Neutrophil (primary cell): ENCODE results near the gene C11orf68.

Experiments
- H3K27ac ChIP-seq: fragments of 200-600 bp; sonication (generic); 2 replicates; pipeline ENCODE4 v1.5.1; 2016; ENCODE audit warnings: mild to moderate bottlenecking, moderate library complexity
- H3K27me3 ChIP-seq: fragments of 200-600 bp; sonication (generic); 2 replicates; pipeline ENCODE4 v1.6.0; 2016; ENCODE audit warnings: mild to moderate bottlenecking
- H3K36me3 ChIP-seq: fragments of 200-600 bp; sonication (generic); 2 replicates; pipeline ENCODE4 v1.5.1; 2017
- H3K4me1 ChIP-seq, 2 experiments: fragments of 200-600 bp in 1 of 2; sonication (generic) in 1 of 2; 1 replicate in 1 of 2; 2 replicates in 1 of 2; pipeline versions ENCODE4 v1.5.1 to v1.6.1; 2013 to 2016; ENCODE audit warnings: low read depth in 1 of 2, low read length in 1 of 2, mild to moderate bottlenecking in 1 of 2, moderate library complexity in 1 of 2; ENCODE audit not compliant: control insufficient read depth in 1 of 2, insufficient read depth in 1 of 2
- H3K4me3 ChIP-seq, 2 experiments: fragments of 200-600 bp in 1 of 2; sonication (generic) in 1 of 2; 1 replicate in 1 of 2; 2 replicates in 1 of 2; pipeline ENCODE4 v1.5.1; 2013 to 2016; ENCODE audit warnings: low read depth in 1 of 2, low read length in 1 of 2, mild to moderate bottlenecking in 1 of 2, moderate library complexity in 1 of 2
- H3K9me3 ChIP-seq: fragments of 200-600 bp; sonication (generic); 2 replicates; pipeline ENCODE4 v1.5.1; 2016
- TF ChIP-seq, protein P1 (sequence below): fragments of 200-600 bp; sonication (generic); IDR thresholded peaks from 2 replicates; pipeline ENCODE4 v1.5.1; 2016; ENCODE audit warnings: antibody characterized with exemption

The C11orf68 gene

DNA sequence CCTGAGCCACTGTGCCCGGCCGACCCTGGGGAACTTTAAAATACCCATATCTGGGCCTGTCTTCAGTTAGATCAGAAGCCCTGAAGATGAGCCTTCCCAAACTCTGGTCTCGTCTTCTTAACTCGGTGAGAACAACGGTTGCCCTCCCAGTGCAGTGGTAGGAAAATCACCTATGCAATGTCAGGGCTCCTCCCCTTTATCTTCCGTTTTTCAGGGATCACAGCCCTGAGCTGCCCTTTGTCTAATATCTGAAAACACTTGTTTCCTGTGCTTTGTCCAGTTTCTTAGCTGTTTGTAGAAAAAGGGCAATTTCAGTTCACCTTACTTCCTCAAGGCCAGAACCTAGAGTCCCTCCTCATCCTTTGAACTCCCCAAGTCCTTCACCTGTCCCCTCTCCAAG lies 9.8 kb upstream of the C11orf68 start:
- no peaks in the 10 kb centered on the region for H3K9me3 ChIP-seq
- peaks cover 1% of the 10 kb centered on the region for H3K36me3 ChIP-seq
- H3K27ac ChIP-seq = peak overlapping the region; percentile 92
- peak overlapping the region; percentile 56 to 58 for H3K4me3 ChIP-seq
- TF ChIP-seq, protein P1, sequence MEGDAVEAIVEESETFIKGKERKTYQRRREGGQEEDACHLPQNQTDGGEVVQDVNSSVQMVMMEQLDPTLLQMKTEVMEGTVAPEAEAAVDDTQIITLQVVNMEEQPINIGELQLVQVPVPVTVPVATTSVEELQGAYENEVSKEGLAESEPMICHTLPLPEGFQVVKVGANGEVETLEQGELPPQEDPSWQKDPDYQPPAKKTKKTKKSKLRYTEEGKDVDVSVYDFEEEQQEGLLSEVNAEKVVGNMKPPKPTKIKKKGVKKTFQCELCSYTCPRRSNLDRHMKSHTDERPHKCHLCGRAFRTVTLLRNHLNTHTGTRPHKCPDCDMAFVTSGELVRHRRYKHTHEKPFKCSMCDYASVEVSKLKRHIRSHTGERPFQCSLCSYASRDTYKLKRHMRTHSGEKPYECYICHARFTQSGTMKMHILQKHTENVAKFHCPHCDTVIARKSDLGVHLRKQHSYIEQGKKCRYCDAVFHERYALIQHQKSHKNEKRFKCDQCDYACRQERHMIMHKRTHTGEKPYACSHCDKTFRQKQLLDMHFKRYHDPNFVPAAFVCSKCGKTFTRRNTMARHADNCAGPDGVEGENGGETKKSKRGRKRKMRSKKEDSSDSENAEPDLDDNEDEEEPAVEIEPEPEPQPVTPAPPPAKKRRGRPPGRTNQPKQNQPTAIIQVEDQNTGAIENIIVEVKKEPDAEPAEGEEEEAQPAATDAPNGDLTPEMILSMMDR = no peak
- H3K27me3 ChIP-seq = no peaks in the 10 kb centered on the region
- peaks cover 18 to 20% of the 10 kb centered on the region in 2 experiments for H3K4me1 ChIP-seq

DNA sequence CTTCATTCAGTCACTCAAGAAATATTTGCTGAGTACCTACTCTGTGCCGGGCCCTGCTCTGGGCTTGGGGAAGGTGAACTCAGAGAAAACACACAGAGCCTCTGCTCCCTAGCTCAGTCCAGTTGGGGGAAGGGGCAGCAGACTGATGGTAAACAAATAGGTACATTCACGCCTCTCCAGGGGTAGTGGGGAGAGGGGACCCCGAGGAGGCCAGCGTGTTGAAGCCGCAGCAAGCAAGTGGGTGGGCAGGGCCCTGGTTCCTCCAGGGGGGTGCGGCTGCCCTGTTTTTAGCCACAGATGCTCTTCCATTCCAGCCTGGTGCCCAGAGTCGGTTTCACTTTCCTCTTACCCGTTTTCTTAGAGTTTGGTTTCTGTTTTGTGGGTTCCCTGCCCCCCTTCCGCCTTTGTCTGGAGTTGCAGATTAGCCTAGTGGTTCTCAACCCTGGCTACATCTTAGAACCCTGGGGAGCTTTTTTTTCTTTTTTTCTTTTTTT lies 9.1 kb upstream of the C11orf68 start:
- H3K27ac ChIP-seq = peak overlapping the region; percentile 92
- H3K4me3 ChIP-seq = peak overlapping the region; percentile 56 to 58

DNA sequence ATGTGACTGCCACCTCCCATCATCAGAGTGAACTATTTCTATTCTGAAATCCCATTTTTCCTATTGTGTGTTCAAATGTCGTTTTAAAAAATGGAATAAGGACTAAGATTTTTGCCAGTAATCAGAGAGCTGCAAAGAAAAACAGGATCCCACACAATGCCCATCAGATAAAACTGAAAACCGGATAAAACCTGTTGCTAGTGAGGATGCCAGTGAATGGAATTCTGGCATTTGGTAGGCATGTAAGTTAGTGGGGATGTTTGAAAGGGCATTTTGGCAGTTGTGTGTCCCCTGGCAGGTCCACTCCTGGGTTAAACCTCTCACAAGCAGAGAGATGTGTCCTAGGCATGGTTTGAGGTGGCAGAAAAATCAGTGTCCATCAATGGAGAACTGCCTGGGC lies 6.5 kb upstream of the C11orf68 start:
- peaks cover 20% of the 10 kb centered on the region for H3K36me3 ChIP-seq
- no peaks in the 10 kb centered on the region for H3K9me3 ChIP-seq
- no peak overlapping the region for H3K27ac ChIP-seq
- H3K4me3 ChIP-seq = no peak overlapping the region
- H3K27me3 ChIP-seq = no peaks in the 10 kb centered on the region
- TF ChIP-seq, protein P1 = no peak
- H3K4me1 ChIP-seq = peaks cover 27% of the 10 kb centered on the region in 2 experiments

More for the DNA sequence above, 9.1 kb upstream of the C11orf68 start:
- H3K9me3 ChIP-seq = no peaks in the 10 kb centered on the region
- H3K36me3 ChIP-seq = peaks cover 8% of the 10 kb centered on the region
- TF ChIP-seq, protein P1 = no peak
- H3K27me3 ChIP-seq = no peaks in the 10 kb centered on the region
- peaks cover 18 to 20% of the 10 kb centered on the region in 2 experiments for H3K4me1 ChIP-seq

DNA sequence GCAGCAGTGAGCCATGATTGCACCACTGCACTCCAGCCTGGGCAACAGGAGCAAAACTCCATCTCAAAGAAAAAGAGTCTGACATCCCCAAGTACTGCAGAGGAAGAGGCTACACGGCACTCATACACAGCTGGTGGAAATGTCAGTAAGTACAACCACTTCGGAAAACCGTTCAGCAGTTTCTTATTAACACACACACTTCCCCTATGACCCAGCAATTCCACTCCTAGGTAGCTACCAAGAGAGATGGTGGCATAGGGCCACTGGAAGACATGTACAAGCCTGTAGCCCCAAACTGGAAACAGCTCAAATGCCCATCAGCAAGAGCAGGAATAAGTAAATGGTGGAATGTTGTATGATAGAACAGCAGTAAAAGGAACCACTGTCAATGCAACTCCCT lies 3.7 kb upstream of the C11orf68 start:
- Histone ChIP-seq H3K4me3 (no peak overlapping the region), H3K27me3 (no peaks in the 10 kb centered on the region), H3K4me1 (peaks cover 31 to 34% of the 10 kb centered on the region in 2 experiments), H3K9me3 (no peaks in the 10 kb centered on the region), H3K36me3 (peaks cover 22% of the 10 kb centered on the region), H3K27ac (peak overlapping the region; percentile 48)
- TF ChIP-seq, protein P1 = no peak

DNA sequence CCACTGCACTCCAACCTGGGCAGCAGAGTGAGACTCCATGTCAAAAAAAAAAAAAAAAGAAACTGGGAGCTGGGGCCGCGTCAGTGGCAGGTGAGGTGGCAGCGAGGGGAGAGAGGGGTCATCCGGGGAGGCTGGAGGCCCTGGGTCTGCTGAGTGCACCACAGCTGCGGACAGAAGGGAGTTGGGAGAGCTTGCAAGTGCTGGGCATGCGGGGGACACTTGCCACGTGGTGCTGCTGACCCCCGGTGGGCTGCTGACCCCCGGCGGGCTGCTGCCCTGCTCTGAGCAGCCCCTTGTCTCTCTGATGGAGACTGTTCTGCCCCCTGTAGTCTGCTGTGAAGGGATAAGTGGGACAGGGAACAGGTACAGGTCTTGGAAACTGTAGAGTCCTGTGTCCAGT lies 3.0 kb upstream of the C11orf68 start:
- H3K4me3 ChIP-seq = no peak overlapping the region
- peaks cover 33 to 35% of the 10 kb centered on the region in 2 experiments for H3K4me1 ChIP-seq
- H3K27ac ChIP-seq = no peak overlapping the region
- peaks cover 29% of the 10 kb centered on the region for H3K36me3 ChIP-seq
- H3K9me3 ChIP-seq = no peaks in the 10 kb centered on the region
- TF ChIP-seq, protein P1 = no peak
- no peaks in the 10 kb centered on the region for H3K27me3 ChIP-seq
